CD4-positive, alpha-beta T cell (primary cell): ENCODE data around the gene PHKA2. TPM values are rescaled to one million over a fixed set of nuclear protein-coding genes. Genes with fewer than 3 reads are reported as not detected.

Source experiments
- ATAC-seq: fragments of 200-7000 bp; cut with Tn5 transposase; one replicate; pipeline ENCODE4 v1.10.0; 2022; ENCODE audit warnings: mild to moderate bottlenecking; ENCODE audit not compliant: poor library complexity
- CTCF ChIA-PET: fragments of 350-600 bp; sonication (Branson Sonifier 250); formaldehyde crosslinking; loops from one replicate; lab custom pipeline; 2021; ENCODE audit warnings: antibody characterized with exemption, inconsistent platforms; lab: Charles Lee
- POLR2A ChIA-PET: fragments of 350-600 bp; sonication (Branson Sonifier 250); formaldehyde crosslinking; loops from one replicate; lab custom pipeline; 2021; ENCODE audit warnings: antibody characterized with exemption, inconsistent platforms; lab: Charles Lee
- DNase-seq, 14 experiments: peaks; one replicate each; pipeline ENCODE4 v3.0.0-alpha.2; 2013 to 2020; ENCODE audit warnings: mixed read lengths in 2 of 14
- H3K27ac ChIP-seq, 2 donors: one replicate each; pipeline versions ENCODE4 v1.5.1 to v1.7.0; 2013; ENCODE audit warnings: low read length in 2 of 2, low read depth in 1 of 2, mild to moderate bottlenecking in 1 of 2
- H3K27me3 ChIP-seq, 2 experiments: 1 replicate in 1 of 2; 2 replicates in 1 of 2; pipeline versions ENCODE4 v1.6.1 to v1.7.0; 2013; ENCODE audit warnings: low read length in 2 of 2, control low read depth in 1 of 2, mild to moderate bottlenecking in 1 of 2, moderate library complexity in 1 of 2; ENCODE audit not compliant: insufficient read depth in 2 of 2, control insufficient read depth in 1 of 2
- H3K36me3 ChIP-seq: one replicate; pipeline ENCODE4 v1.6.1; 2013; ENCODE audit warnings: low read length, control low read depth; ENCODE audit not compliant: insufficient read depth
- H3K4me1 ChIP-seq: one replicate; pipeline ENCODE4 v1.6.1; 2013; ENCODE audit warnings: low read length, control low read depth; ENCODE audit not compliant: insufficient read depth
- H3K4me3 ChIP-seq: one replicate; pipeline ENCODE4 v1.5.1; 2013; ENCODE audit warnings: mild to moderate bottlenecking, low read length, moderate library complexity
- H3K9me3 ChIP-seq, 2 experiments: 1 replicate in 1 of 2; 2 replicates in 1 of 2; pipeline versions ENCODE4 v1.6.1 to v1.7.0; 2013; ENCODE audit warnings: low read length in 2 of 2, mild to moderate bottlenecking in 2 of 2, control low read depth in 1 of 2, moderate library complexity in 1 of 2; ENCODE audit not compliant: control insufficient read depth in 1 of 2, insufficient read depth in 1 of 2
- H3K27ac Mint-ChIP-seq: one replicate; pipeline ENCODE4 v1.8.0; 2020; ENCODE audit warnings: mixed read lengths
- H3K27me3 Mint-ChIP-seq: one replicate; pipeline ENCODE4 v1.8.0; 2021; ENCODE audit warnings: mixed read lengths
- H3K36me3 Mint-ChIP-seq: one replicate; pipeline ENCODE4 v1.8.0; 2021; ENCODE audit warnings: low read depth, mixed read lengths
- H3K4me1 Mint-ChIP-seq: one replicate; pipeline ENCODE4 v1.8.0; 2021; ENCODE audit warnings: low read depth, mixed read lengths
- H3K4me3 Mint-ChIP-seq: one replicate; pipeline ENCODE4 v1.8.0; 2020; ENCODE audit warnings: mild to moderate bottlenecking, mixed read lengths
- H3K9me3 Mint-ChIP-seq: one replicate; pipeline ENCODE4 v1.8.0; 2020; ENCODE audit warnings: mixed read lengths
- CTCF ChIP-seq: fragments of 200-600 bp; IDR thresholded peaks from one replicate; pipeline ENCODE4 v1.8.0; 2022; ENCODE audit warnings: antibody characterized with exemption, mild to moderate bottlenecking
- intact Hi-C, 2 experiments: fragments of 100-400 bp; cut with DNase I in 1 of 2; cut with micrococcal nuclease in 1 of 2; formaldehyde crosslinking; loops; one replicate each; pipeline versions ENCODE4 v1.15.1 to v1.9.0; 2023 to 2025; cut with DNase I, micrococcal nuclease
- total RNA-seq, 174 experiments: library from RNA in 2 of 174; stranded (reverse) in 2 of 174; gene quantifications; one replicate each; pipeline ENCODE4 v1.2.3 and lab custom pipeline; 2021 to 2026

PHKA2 gene
- total RNA-seq, 2 experiments from 2014 or later = 28.5 to 31.4 TPM

GRCh38 chrX:18966624-18967023 is 17.3 kb downstream of the PHKA2 start:
- no peak overlapping the region for H3K27ac Mint-ChIP-seq
- CTCF ChIA-PET = no interaction called here
- Histone ChIP-seq H3K27me3 (no peaks in the 10 kb centered on the region), H3K4me1 (peaks cover 2% of the 10 kb centered on the region), H3K27ac (no peak overlapping the region), H3K4me3 (no peak overlapping the region), H3K36me3 (no peaks in the 10 kb centered on the region), H3K9me3 (no peaks in the 10 kb centered on the region)
- DNase-seq (no peak), ATAC-seq (no peak)
- no peaks in the 10 kb centered on the region for H3K27me3 Mint-ChIP-seq
- no peaks in the 10 kb centered on the region for H3K9me3 Mint-ChIP-seq
- H3K4me3 Mint-ChIP-seq = no peak overlapping the region
- no peak for TF ChIP-seq CTCF
- POLR2A ChIA-PET = no interaction called here
- no peaks in the 10 kb centered on the region for H3K36me3 Mint-ChIP-seq
- intact Hi-C loops = no loop called here
- H3K4me1 Mint-ChIP-seq = peaks cover 22% of the 10 kb centered on the region

- ChIA-PET CTCF (no interaction called here), POLR2A (no interaction called here)
- no peak overlapping the region for H3K27ac Mint-ChIP-seq
- no peak for ATAC-seq
- H3K4me3 ChIP-seq = no peak overlapping the region
- no peaks in the 10 kb centered on the region for H3K9me3 Mint-ChIP-seq
- H3K36me3 Mint-ChIP-seq = no peaks in the 10 kb centered on the region
- intact Hi-C loops = no loop called here
- H3K4me1 ChIP-seq = peaks cover 2% of the 10 kb centered on the region
- no peaks in the 10 kb centered on the region for H3K27me3 ChIP-seq
- DNase-seq = no peak
- H3K36me3 ChIP-seq = no peaks in the 10 kb centered on the region
- H3K9me3 ChIP-seq = no peaks in the 10 kb centered on the region
- H3K27ac ChIP-seq = no peak overlapping the region
- peaks cover 32% of the 10 kb centered on the region for H3K4me1 Mint-ChIP-seq
- H3K4me3 Mint-ChIP-seq = no peak overlapping the region
- no peak for TF ChIP-seq CTCF
- H3K27me3 Mint-ChIP-seq = no peaks in the 10 kb centered on the region
Measured at GRCh38 chrX:18964901-18965300, 19.0 kb downstream of the PHKA2 start.

GRCh38 chrX:18964026-18964425 is 19.9 kb downstream of the PHKA2 start:
- POLR2A ChIA-PET = no interaction called here
- DNase-seq = no peak
- H3K9me3 ChIP-seq = no peaks in the 10 kb centered on the region
- Mint-ChIP-seq H3K27ac (no peak overlapping the region), H3K4me1 (peaks cover 32% of the 10 kb centered on the region), H3K36me3 (no peaks in the 10 kb centered on the region), H3K9me3 (no peaks in the 10 kb centered on the region), H3K4me3 (no peak overlapping the region), H3K27me3 (no peaks in the 10 kb centered on the region)
- H3K27me3 ChIP-seq = no peaks in the 10 kb centered on the region
- CTCF ChIA-PET = no interaction called here
- TF ChIP-seq CTCF = no peak
- intact Hi-C loops = no loop called here
- no peak overlapping the region for H3K4me3 ChIP-seq
- H3K27ac ChIP-seq = no peak overlapping the region
- peaks cover 2% of the 10 kb centered on the region for H3K4me1 ChIP-seq
- no peaks in the 10 kb centered on the region for H3K36me3 ChIP-seq
- no peak for ATAC-seq
